MCF 10A (cell line): ENCODE results near the gene C4orf54. TPM values are rescaled to one million over a fixed set of nuclear protein-coding genes. Genes with fewer than 3 reads are reported as not detected.

ENCODE experiments used
- BruUV-seq: library from RNA; stranded (reverse); fragments of 400-500 nt; replicated peaks from 2 replicates; lab custom pipeline; 2021; lab: Mats Ljungman, UMichigan
- CTCF ChIA-PET: fragments of 300-600 bp; sonication (Branson Sonifier 250); formaldehyde crosslinking; extraction: SDS; loops from one replicate; lab custom pipeline; 2021; ENCODE audit warnings: antibody characterized with exemption, inconsistent platforms; lab: Yijun Ruan, JAX
- POLR2A ChIA-PET: fragments of 300-600, 350-650 bp; sonication (Branson Sonifier 250); formaldehyde crosslinking; extraction: SDS; loops from one replicate; lab custom pipeline; 2020; ENCODE audit warnings: antibody characterized with exemption, inconsistent platforms; lab: Yijun Ruan, JAX
- DNase-seq: peaks from one replicate; pipeline ENCODE4 v3.0.0-alpha.2; 2018; ENCODE audit not compliant: unreplicated experiment
- H3K27ac Mint-ChIP-seq: one replicate; pipeline ENCODE4 v1.8.0; 2022; ENCODE audit warnings: mild to moderate bottlenecking, low read depth, mixed read lengths; ENCODE audit not compliant: unreplicated experiment
- H3K27me3 Mint-ChIP-seq: one replicate; pipeline ENCODE4 v1.8.0; 2022; ENCODE audit warnings: mixed read lengths; ENCODE audit not compliant: insufficient read depth, unreplicated experiment
- H3K36me3 Mint-ChIP-seq: one replicate; pipeline ENCODE4 v1.8.0; 2022; ENCODE audit warnings: mild to moderate bottlenecking, moderate library complexity, mixed read lengths; ENCODE audit not compliant: insufficient read depth, unreplicated experiment
- H3K4me1 Mint-ChIP-seq: one replicate; pipeline ENCODE4 v1.8.0; 2022; ENCODE audit warnings: mixed read lengths; ENCODE audit not compliant: insufficient read depth, unreplicated experiment
- H3K4me3 Mint-ChIP-seq: one replicate; pipeline ENCODE4 v1.8.0; 2022; ENCODE audit warnings: mild to moderate bottlenecking, moderate library complexity, mixed read lengths; ENCODE audit not compliant: unreplicated experiment
- H3K9me3 Mint-ChIP-seq: one replicate; pipeline ENCODE4 v1.8.0; 2022; ENCODE audit warnings: mixed read lengths; ENCODE audit not compliant: unreplicated experiment
- CTCF ChIP-seq: fragments of 200-600 bp; IDR thresholded peaks from one replicate; pipeline ENCODE4 v1.8.0; 2022; ENCODE audit warnings: antibody characterized with exemption, mild to moderate bottlenecking; ENCODE audit not compliant: unreplicated experiment
- intact Hi-C: fragments of 100-400 bp; cut with micrococcal nuclease; formaldehyde crosslinking; loops from 2 replicates; pipeline ENCODE4 v1.14.1; 2022
- total RNA-seq: library from RNA; stranded (reverse); gene quantifications from 2 replicates; pipeline ENCODE4 v1.2.3, GENCODE V29; 2022

C4orf54 gene
- total RNA-seq, 1 experiment from 2014 or later = not detected

GRCh38 chr4:99654361-99654761, 3.3 kb downstream of the C4orf54 start:
- Mint-ChIP-seq H3K9me3 (no peaks in the 10 kb centered on the region), H3K27ac (no peak overlapping the region), H3K36me3 (no peaks in the 10 kb centered on the region), H3K4me3 (no peak overlapping the region), H3K27me3 (no peaks in the 10 kb centered on the region), H3K4me1 (peaks cover 14% of the 10 kb centered on the region)
- no peak for DNase-seq
- TF ChIP-seq CTCF = no peak
- ChIA-PET CTCF (no interaction called here), POLR2A (no interaction called here)
- intact Hi-C loops = no loop called here
- no TSS peak for BruUV-seq

- no peak overlapping the region for H3K27ac Mint-ChIP-seq
- DNase-seq = no peak
- ChIA-PET POLR2A (no interaction called here), CTCF (interaction anchor here (0.5 kb wide), 1 partner anchor 17 kb away, joined by 3 read pairs; no protein-coding TSS in a partner anchor)
- no peaks in the 10 kb centered on the region for H3K36me3 Mint-ChIP-seq
- H3K9me3 Mint-ChIP-seq = no peaks in the 10 kb centered on the region
- TF ChIP-seq CTCF = no peak
- intact Hi-C loops = no loop called here
- no peaks in the 10 kb centered on the region for H3K27me3 Mint-ChIP-seq
- no TSS peak for BruUV-seq
- peaks cover 14% of the 10 kb centered on the region for H3K4me1 Mint-ChIP-seq
- H3K4me3 Mint-ChIP-seq = no peak overlapping the region
Measured at GRCh38 chr4:99653916-99654315, 3.7 kb downstream of the C4orf54 start.

- ChIA-PET CTCF (interaction anchor here (0.5 kb wide), 1 partner anchor 37 kb away, joined by 3 read pairs; no protein-coding TSS in a partner anchor), POLR2A (interaction anchor here (0.6 kb wide), 1 partner anchor 69 kb away, joined by 3 read pairs; no protein-coding TSS in a partner anchor)
- Mint-ChIP-seq H3K27ac (no peak overlapping the region), H3K4me1 (peaks cover 14% of the 10 kb centered on the region), H3K36me3 (no peaks in the 10 kb centered on the region), H3K27me3 (no peaks in the 10 kb centered on the region), H3K4me3 (no peak overlapping the region), H3K9me3 (no peaks in the 10 kb centered on the region)
- intact Hi-C loops = no loop called here
- DNase-seq = no peak
- TF ChIP-seq CTCF = no peak
- BruUV-seq = no TSS peak
Measured at GRCh38 chr4:99652596-99653436, 4.8 kb downstream of the C4orf54 start.

GRCh38 chr4:99651811-99652485, 5.7 kb downstream of the C4orf54 start:
- CTCF ChIA-PET = no interaction called here
- no peaks in the 10 kb centered on the region for H3K36me3 Mint-ChIP-seq
- no peaks in the 10 kb centered on the region for H3K9me3 Mint-ChIP-seq
- peaks cover 14% of the 10 kb centered on the region for H3K4me1 Mint-ChIP-seq
- no peak for DNase-seq
- no peak overlapping the region for H3K27ac Mint-ChIP-seq
- no peak overlapping the region for H3K4me3 Mint-ChIP-seq
- H3K27me3 Mint-ChIP-seq = no peaks in the 10 kb centered on the region
- TF ChIP-seq CTCF = no peak
- intact Hi-C loops = no loop called here
- POLR2A ChIA-PET = no interaction called here
- BruUV-seq = no TSS peak
